ENCODE measurements around the gene RBM33.

RBM33 gene

GRCh38 chr7:155799514-155799913 lies 155.1 kb downstream of the RBM33 start:
- TF ChIP-seq POLR2A (IDR thresholded peaks at IDR 0.05; ENCODE audit: low read length): no peak
- no peak for TF ChIP-seq GATA1 (IDR thresholded peaks at IDR 0.05; ENCODE audit: low read depth, low read length)

DNA sequence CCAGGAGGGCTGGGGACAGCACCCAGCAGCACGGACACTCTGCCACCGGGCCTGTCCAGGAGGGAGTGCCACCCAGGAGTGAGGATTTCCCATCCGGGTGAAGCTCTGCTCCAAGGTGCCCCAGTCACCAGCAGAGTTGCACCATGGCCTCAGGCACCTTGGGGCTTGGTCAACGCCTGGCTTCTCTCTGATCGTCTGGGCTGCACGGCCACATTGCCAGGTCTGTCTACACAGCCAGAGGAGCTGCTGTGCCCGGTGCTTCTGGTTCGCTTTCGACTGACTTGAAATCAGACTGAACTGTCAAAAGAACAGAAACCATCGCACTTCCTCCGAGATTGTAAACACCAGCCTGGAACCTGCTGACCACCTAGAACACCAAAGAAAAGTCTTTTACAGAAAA lies 155.8 kb downstream of the RBM33 start:
- no peak for DNase-seq
- no peak for TF ChIP-seq GATA1 (IDR thresholded peaks at IDR 0.05; ENCODE audit: low read depth, low read length)
- no peak for TF ChIP-seq POLR2A (IDR thresholded peaks at IDR 0.05; ENCODE audit: low read length)

More at GRCh38 chr7:155799514-155799913, 155.1 kb downstream of the RBM33 start:
- no peak for DNase-seq

DNA sequence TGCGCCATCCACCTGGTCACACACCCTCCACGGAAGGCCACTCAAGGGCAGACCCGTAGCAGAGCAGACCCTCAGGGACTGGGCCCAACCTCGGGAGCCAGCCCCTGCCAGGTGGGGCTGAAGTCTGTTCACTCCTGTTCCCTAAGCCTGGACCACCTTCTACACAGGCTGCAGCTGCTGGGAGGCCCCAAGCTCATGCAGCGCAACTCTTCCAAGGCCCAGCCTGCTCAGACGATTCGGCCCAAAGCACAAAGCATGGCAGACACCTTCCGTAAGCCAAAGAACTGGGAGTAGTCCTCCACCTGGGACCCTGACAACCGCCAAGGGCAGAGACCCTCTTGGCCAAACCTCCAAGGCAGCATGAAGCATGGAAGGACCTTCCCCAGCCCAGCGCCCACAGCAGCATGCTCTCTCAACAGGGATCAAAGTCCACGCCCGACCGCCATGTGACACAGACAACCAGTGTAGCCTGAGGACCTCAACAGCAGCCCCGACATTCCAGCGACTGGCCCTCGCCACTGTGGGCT lies 156.3 kb downstream of the RBM33 start:
- no peak for DNase-seq
- no peak for TF ChIP-seq POLR2A (IDR thresholded peaks at IDR 0.05; ENCODE audit: low read length)
- TF ChIP-seq GATA1 (IDR thresholded peaks at IDR 0.05; ENCODE audit: low read depth, low read length): no peak

GRCh38 chr7:155802291-155802690 lies 157.8 kb downstream of the RBM33 start:
- TF ChIP-seq POLR2A (IDR thresholded peaks at IDR 0.05; ENCODE audit: low read length) (no peak), GATA1 (IDR thresholded peaks at IDR 0.05; ENCODE audit: low read depth, low read length) (no peak)
- DNase-seq: no peak

- no peak for DNase-seq
- no peak for TF ChIP-seq POLR2A (IDR thresholded peaks at IDR 0.05; ENCODE audit: low read length)
- TF ChIP-seq GATA1 (IDR thresholded peaks at IDR 0.05; ENCODE audit: low read depth, low read length): no peak
These were observed 158.5 kb downstream of the RBM33 start for GRCh38 chr7:155802906-155803417.

DNA sequence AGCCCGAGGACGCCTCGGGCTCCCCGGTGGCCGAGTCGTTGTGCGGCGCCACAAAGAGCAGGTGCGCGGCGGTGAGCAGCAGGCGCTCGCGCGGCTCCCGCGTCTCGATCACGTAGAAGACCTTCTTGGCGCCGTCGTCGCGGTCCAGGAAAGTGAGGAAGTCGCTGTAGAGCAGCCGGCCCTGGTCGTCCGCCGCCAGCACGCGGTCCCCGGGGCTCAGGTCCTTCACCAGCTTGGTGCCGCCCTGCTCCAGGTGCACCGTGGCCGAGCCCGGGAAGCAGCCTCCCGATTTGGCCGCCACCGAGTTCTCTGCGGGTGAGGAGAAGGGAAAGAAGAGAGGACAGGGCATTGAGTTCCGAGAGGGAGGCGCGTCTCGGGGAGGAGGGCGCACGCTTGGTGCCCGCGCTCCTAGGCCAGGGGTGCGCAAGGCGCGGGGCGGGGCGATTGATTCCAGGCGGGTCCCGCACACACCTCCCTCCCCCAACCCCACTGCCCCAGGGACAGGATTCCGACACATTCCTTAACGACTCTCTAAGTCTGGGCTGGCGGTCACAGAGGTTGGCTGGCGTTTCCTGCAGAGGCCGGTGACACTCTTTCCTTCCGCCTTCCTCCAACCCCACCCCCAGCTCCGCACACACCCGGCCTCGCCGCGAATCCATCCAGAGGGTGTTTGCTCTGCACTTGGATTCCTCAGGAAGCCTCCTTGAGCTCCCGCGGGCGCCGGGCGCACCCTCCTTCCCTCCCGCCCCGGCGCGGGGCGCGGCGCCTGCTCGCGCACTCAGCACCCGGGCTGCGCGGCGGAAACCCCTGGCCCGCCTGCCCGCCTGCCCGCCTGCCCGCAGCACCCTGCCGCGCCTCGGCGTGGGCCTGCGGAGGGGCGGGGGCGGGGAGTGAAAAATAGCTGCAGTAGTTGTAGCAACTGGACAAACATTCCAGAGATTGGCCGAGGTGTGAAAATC lies 159.2 kb downstream of the RBM33 start:
- DNase-seq: peak in 1 of 2 experiments; percentile 15
- TF ChIP-seq GATA1 (IDR thresholded peaks at IDR 0.05; ENCODE audit: low read depth, low read length) (no peak), POLR2A (IDR thresholded peaks at IDR 0.05; ENCODE audit: low read length) (no peak)

DNA sequence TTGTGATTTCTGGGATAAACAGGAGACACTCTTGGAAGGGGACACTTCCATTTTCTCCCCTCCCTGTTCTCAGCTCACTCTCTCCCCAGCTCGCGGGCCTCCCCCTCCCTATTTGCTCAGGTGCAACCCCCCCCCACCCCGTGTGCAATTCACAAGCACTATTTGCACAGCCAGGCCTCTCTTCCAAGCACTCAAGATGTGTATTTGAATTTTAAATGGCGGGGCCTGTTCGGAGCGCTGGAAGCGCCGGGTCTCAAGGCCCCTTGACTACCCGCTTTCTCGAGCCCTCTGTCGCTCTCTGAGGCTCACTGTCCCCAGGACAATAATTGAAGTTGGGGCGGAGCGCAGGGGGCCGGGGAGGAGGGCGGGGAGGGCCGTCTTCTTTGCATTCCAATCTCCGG lies 160.0 kb downstream of the RBM33 start:
- TF ChIP-seq GATA1 (IDR thresholded peaks at IDR 0.05; ENCODE audit: low read depth, low read length) (no peak), POLR2A (IDR thresholded peaks at IDR 0.05; ENCODE audit: low read length) (no peak)
- DNase-seq: no peak

GRCh38 chr7:155804897-155805825 lies 160.7 kb downstream of the RBM33 start:
- TF ChIP-seq GATA1 (IDR thresholded peaks at IDR 0.05; ENCODE audit: low read depth, low read length) (no peak), POLR2A (IDR thresholded peaks at IDR 0.05; ENCODE audit: low read length) (no peak)
- DNase-seq: peak; percentile 59 to 65

DNA sequence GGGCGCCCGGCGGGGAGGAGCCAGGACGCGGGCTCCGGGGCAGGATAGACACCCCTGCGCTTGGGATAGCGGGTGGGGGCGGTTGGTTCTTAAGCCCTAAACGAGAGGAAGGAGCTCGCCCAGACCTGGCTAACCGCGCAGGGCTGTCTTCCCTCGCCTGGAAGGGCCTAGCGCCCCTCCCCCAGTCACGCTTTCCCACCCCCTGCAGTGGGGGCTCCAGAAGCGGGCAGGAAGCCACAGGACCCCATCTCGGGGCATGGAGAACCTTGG lies 161.3 kb downstream of the RBM33 start:
- TF ChIP-seq POLR2A (IDR thresholded peaks at IDR 0.05; ENCODE audit: low read length) (no peak), GATA1 (IDR thresholded peaks at IDR 0.05; ENCODE audit: low read depth, low read length) (no peak)
- no peak for DNase-seq

GRCh38 chr7:155806096-155806871 lies 161.8 kb downstream of the RBM33 start:
- DNase-seq: no peak
- no peak for TF ChIP-seq GATA1 (IDR thresholded peaks at IDR 0.05; ENCODE audit: low read depth, low read length)
- no peak for TF ChIP-seq POLR2A (IDR thresholded peaks at IDR 0.05; ENCODE audit: low read length)

DNA sequence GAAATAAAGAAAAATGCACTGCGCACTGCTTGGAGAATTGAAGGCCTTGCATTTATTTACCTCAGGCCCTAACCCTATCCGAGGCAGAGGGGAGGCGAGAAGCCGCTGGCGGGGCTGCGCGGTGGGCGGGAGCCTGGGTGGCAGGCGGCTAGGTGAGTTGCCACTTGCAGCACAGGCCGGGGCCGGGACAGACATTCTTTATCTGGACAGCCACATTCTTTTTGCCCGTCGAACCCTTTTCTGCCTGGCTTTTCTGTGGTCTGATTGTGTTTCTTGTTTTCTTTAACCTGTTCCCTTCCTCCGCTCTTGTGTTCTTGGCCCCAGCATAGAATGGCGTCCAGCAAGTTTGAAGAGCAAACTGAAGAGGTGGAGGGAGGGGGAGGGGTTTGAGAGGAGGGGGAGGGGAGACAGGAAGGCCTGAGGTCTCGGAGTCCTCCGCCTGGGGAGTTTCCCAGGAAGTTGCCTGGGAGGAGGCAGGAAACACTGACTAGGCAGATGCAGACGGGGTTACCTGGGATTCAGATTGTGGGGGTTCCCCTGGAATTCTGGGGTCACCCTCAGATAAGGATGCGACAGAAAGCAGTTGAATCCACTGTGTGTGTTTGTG lies 162.7 kb downstream of the RBM33 start:
- no peak for DNase-seq
- TF ChIP-seq GATA1 (IDR thresholded peaks at IDR 0.05; ENCODE audit: low read depth, low read length) (no peak), POLR2A (IDR thresholded peaks at IDR 0.05; ENCODE audit: low read length) (no peak)

DNA sequence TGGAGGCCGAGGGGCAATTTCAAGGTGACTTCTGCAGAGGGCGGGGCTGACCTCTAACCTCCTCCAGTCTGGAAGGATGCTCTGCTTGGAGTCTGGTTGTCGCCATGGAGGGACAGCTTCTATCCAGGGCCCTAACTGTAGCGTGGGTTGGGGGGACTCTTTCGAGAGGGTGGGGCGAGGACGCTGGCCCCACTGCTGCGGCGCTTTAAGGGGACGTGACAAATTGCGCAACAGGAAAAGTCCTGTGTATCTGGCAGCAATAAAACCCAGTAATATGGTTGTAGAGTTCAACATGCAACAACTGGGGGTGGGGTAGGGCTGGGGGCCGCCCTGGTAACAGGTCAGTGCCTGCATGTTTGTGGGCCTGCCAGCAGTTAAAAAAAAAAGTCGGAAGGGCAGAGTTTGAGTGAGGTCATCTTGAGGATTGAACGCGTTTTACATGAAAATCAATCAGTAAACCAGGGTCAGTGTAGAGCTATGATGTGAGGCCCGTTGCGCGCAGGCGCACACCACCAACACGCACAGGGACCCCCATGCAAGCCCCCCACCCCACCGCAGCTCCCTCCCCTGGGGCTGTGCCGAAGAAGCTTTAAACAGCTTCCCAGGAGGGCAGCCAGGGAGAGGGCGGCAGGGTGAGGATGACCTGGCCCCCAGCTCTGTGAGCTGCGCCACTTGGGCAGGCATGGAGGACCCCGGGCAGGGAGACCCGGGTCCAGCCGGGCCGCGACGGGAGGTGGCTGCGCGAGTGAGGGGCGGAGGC lies 163.5 kb downstream of the RBM33 start:
- TF ChIP-seq GATA1 (IDR thresholded peaks at IDR 0.05; ENCODE audit: low read depth, low read length): no peak
- TF ChIP-seq POLR2A (IDR thresholded peaks at IDR 0.05; ENCODE audit: low read length): no peak
- DNase-seq: no peak
